Measurements from ENCODE around the gene SEC31A.
A peak's percentile ranks its signal among the peaks of the same experiment; 100 is the strongest.

SEC31A gene

GRCh38 chr4:82791179-82791578 lies 99.8 kb downstream of the SEC31A start:
- no peak for DNase-seq

GRCh38 chr4:82790060-82790660 lies 100.8 kb downstream of the SEC31A start:
- no peak for DNase-seq

GRCh38 chr4:82789025-82789776 lies 101.8 kb downstream of the SEC31A start:
- no peak for DNase-seq

GRCh38 chr4:82787342-82787741 lies 103.6 kb downstream of the SEC31A start:
- peak; percentile 34 for DNase-seq

GRCh38 chr4:82786828-82787227 lies 104.1 kb downstream of the SEC31A start:
- DNase-seq: no peak

- peak; percentile 92 for DNase-seq
These were observed 105.1 kb downstream of the SEC31A start for GRCh38 chr4:82785611-82786400.

- DNase-seq: peak; percentile 73
These were observed 106.0 kb downstream of the SEC31A start for GRCh38 chr4:82784681-82785610.

- no peak for DNase-seq
These were observed 108.2 kb downstream of the SEC31A start for GRCh38 chr4:82782626-82783345.

GRCh38 chr4:82780752-82781231 lies 110.2 kb downstream of the SEC31A start:
- DNase-seq: peak; percentile 70

GRCh38 chr4:82780170-82780751 lies 110.7 kb downstream of the SEC31A start:
- no peak for DNase-seq

- DNase-seq: no peak
These were observed 111.9 kb downstream of the SEC31A start for GRCh38 chr4:82779032-82779431.

GRCh38 chr4:82777857-82778525 lies 113.0 kb downstream of the SEC31A start:
- no peak for DNase-seq

GRCh38 chr4:82776925-82777542 lies 113.9 kb downstream of the SEC31A start:
- peak; percentile 55 for DNase-seq

GRCh38 chr4:82775243-82775642 lies 115.7 kb downstream of the SEC31A start:
- no peak for DNase-seq

GRCh38 chr4:82774711-82775171 lies 116.2 kb downstream of the SEC31A start:
- DNase-seq: peak; percentile 69

- no peak for DNase-seq
These were observed 117.9 kb downstream of the SEC31A start for GRCh38 chr4:82773057-82773456.

GRCh38 chr4:82770607-82771006 lies 120.3 kb downstream of the SEC31A start:
- DNase-seq: no peak
